ENCODE data around the gene ZBTB9. TPM values are rescaled to one million over a fixed set of nuclear protein-coding genes. Genes with fewer than 3 reads are reported as not detected.

The ZBTB9 gene
- total RNA-seq, 4 donors from 2014 or later: 4.1 to 5.9 (median 4.6) TPM

DNA sequence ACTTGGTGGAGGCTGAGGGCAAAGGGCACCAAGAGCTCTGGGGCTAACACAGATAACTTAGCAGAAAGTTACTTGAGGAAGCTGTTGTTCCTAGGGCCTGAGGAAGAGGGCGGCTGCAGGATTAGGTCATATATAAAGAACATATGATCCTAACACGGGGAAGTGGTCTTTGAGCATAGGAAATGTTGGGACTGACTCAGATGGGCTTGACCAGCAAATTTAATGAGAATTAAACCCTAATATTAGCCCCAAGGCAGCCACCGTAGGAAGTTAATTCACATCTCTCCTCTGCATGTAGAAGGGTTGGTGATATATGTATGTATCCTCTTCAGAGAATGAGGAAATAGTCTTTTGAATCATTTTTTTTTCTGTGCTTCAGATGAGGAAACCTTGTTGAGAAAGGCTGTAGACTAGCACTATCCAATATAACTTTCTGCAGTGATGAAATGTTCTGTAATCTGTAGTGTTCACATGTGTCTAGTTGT lies 9.2 kb upstream of the ZBTB9 start:
- H3K27me3 ChIP-seq: no peaks in the 10 kb centered on the region
- no peaks in the 10 kb centered on the region for H3K9me3 ChIP-seq
- no peaks in the 10 kb centered on the region for H3K4me1 ChIP-seq
- intact Hi-C loops (cut with DNase I): no loop called here
- 81 to 88% methylated on average over 3 of the region's 3 CpGs for WGBS, 2 donors
- no peak overlapping the region for H3K27ac ChIP-seq
- no peak overlapping the region for H3K4me3 ChIP-seq (replicated peaks in 1 of 3)
- peaks cover 4 to 5% of the 10 kb centered on the region in 2 donors for H3K36me3 ChIP-seq
- no peak for DNase-seq
- TF ChIP-seq POLR2A (IDR thresholded peaks at IDR 0.05): no peak
- TF ChIP-seq, protein P1, sequence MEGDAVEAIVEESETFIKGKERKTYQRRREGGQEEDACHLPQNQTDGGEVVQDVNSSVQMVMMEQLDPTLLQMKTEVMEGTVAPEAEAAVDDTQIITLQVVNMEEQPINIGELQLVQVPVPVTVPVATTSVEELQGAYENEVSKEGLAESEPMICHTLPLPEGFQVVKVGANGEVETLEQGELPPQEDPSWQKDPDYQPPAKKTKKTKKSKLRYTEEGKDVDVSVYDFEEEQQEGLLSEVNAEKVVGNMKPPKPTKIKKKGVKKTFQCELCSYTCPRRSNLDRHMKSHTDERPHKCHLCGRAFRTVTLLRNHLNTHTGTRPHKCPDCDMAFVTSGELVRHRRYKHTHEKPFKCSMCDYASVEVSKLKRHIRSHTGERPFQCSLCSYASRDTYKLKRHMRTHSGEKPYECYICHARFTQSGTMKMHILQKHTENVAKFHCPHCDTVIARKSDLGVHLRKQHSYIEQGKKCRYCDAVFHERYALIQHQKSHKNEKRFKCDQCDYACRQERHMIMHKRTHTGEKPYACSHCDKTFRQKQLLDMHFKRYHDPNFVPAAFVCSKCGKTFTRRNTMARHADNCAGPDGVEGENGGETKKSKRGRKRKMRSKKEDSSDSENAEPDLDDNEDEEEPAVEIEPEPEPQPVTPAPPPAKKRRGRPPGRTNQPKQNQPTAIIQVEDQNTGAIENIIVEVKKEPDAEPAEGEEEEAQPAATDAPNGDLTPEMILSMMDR (IDR thresholded peaks at IDR 0.05): no peak

DNA sequence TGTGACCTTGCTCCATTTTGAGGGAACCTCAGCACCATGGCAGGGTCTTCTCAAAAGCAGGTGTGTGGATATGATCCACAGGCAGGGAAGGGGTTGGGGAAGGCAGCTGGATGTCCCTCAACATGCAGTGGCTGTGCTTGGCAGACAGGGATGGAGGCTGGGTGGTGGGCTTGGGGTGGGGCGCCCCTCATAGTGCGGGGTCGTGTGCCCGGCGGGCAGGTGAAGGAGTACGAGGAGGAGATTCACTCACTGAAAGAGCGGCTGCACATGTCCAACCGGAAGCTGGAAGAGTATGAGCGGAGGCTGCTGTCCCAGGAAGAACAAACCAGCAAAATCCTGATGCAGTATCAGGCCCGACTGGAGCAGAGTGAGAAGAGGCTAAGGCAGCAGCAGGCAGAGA lies 8.0 kb upstream of the ZBTB9 start:
- WGBS, 2 donors: 91 to 94% methylated on average over 10 of the region's 10 CpGs

GRCh38 chr6:33450434-33450833 lies 3.9 kb upstream of the ZBTB9 start:
- DNase-seq: no peak
- no peak overlapping the region for H3K4me3 ChIP-seq (replicated peaks in 1 of 3)
- H3K27ac ChIP-seq: no peak overlapping the region
- peaks cover 0 to 15% of the 10 kb centered on the region in 2 donors for H3K4me1 ChIP-seq
- WGBS, 2 donors: 72 to 79% methylated on average over 3 of the region's 3 CpGs
- H3K9me3 ChIP-seq: no peaks in the 10 kb centered on the region
- intact Hi-C loops (cut with DNase I): no loop called here
- TF ChIP-seq POLR2A (IDR thresholded peaks at IDR 0.05): no peak
- TF ChIP-seq, protein P1 (IDR thresholded peaks at IDR 0.05): no peak
- no peaks in the 10 kb centered on the region for H3K36me3 ChIP-seq
- H3K27me3 ChIP-seq: no peaks in the 10 kb centered on the region

More for the DNA sequence above, 8.0 kb upstream of the ZBTB9 start:
- Histone ChIP-seq H3K27ac (no peak overlapping the region), H3K4me3 (replicated peaks in 1 of 3) (no peak overlapping the region), H3K27me3 (no peaks in the 10 kb centered on the region), H3K9me3 (no peaks in the 10 kb centered on the region), H3K4me1 (no peaks in the 10 kb centered on the region), H3K36me3 (peaks cover 4 to 5% of the 10 kb centered on the region in 2 donors)
- TF ChIP-seq, protein P1 (IDR thresholded peaks at IDR 0.05): no peak
- no peak for TF ChIP-seq POLR2A (IDR thresholded peaks at IDR 0.05)
- intact Hi-C loops (cut with DNase I): no loop called here
- no peak for DNase-seq

GRCh38 chr6:33451606-33452005 lies 2.8 kb upstream of the ZBTB9 start:
- H3K4me1 ChIP-seq: peaks cover 0 to 15% of the 10 kb centered on the region in 2 donors
- no peak overlapping the region for H3K4me3 ChIP-seq (replicated peaks in 1 of 3)
- no peak for DNase-seq
- intact Hi-C loops (cut with DNase I): no loop called here
- no peaks in the 10 kb centered on the region for H3K27me3 ChIP-seq
- H3K27ac ChIP-seq: no peak overlapping the region
- H3K9me3 ChIP-seq: no peaks in the 10 kb centered on the region
- H3K36me3 ChIP-seq: peaks cover 0 to 8% of the 10 kb centered on the region in 2 donors
- 88 to 95% methylated on average over 14 to 15 of the region's 15 CpGs for WGBS, 2 donors
- TF ChIP-seq, protein P1 (IDR thresholded peaks at IDR 0.05): no peak
- TF ChIP-seq POLR2A (IDR thresholded peaks at IDR 0.05): no peak

- TF ChIP-seq, protein P1 (IDR thresholded peaks at IDR 0.05): no peak
- no peak for TF ChIP-seq POLR2A (IDR thresholded peaks at IDR 0.05)
- intact Hi-C loops (cut with DNase I): no loop called here
- no peak for DNase-seq
- Histone ChIP-seq H3K9me3 (no peaks in the 10 kb centered on the region), H3K36me3 (peaks cover 0 to 8% of the 10 kb centered on the region in 2 donors), H3K27ac (no peak overlapping the region), H3K4me1 (peaks cover 0 to 15% of the 10 kb centered on the region in 2 donors), H3K27me3 (no peaks in the 10 kb centered on the region), H3K4me3 (replicated peaks in 1 of 3) (no peak overlapping the region)
- WGBS, 2 donors: 82 to 95% methylated on average over 2 to 4 of the region's 4 CpGs
These were observed 1.9 kb upstream of the ZBTB9 start for GRCh38 chr6:33452496-33452895.

Data from thyroid gland (tissue), 4 donors.